Neural cell (in vitro differentiated cells): Measurements from ENCODE around the gene L2HGDH. TPM values are rescaled to one million over a fixed set of nuclear protein-coding genes. Genes with fewer than 3 reads are reported as not detected.

Experiments
- H2AFZ ChIP-seq: fragments of 200-600, 300-800 bp; sonication (generic), shearing (Covaris generic); 2 replicates; pipeline ENCODE4 v1.6.0; 2014; ENCODE audit warnings: low read depth, mild to moderate bottlenecking, antibody characterized with exemption, low read length, moderate library complexity
- H3F3A ChIP-seq: fragments of 200-600 bp; shearing (Covaris generic); 2 replicates; pipeline ENCODE4 v1.6.1; 2016; ENCODE audit warnings: mild to moderate bottlenecking, moderate library complexity, mixed read lengths, antibody characterized with exemption, low read length; ENCODE audit not compliant: insufficient read depth, poor library complexity, severe bottlenecking
- H3K27ac ChIP-seq: fragments of 200-600, 300-800 bp; sonication (generic), shearing (Covaris generic); 2 replicates; pipeline ENCODE4 v1.5.1; 2014; ENCODE audit warnings: mild to moderate bottlenecking, low read length, moderate library complexity
- H3K27me3 ChIP-seq: fragments of 300-800, 200-600 bp; sonication (generic), shearing (Covaris generic); 2 replicates; pipeline ENCODE4 v1.6.0; 2014; ENCODE audit warnings: mild to moderate bottlenecking, low read depth, low read length, moderate library complexity; ENCODE audit not compliant: insufficient read depth
- H3K36me3 ChIP-seq: fragments of 300-800, 200-600 bp; sonication (generic), shearing (Covaris generic); 2 replicates; pipeline ENCODE4 v1.5.1; 2014; ENCODE audit warnings: mild to moderate bottlenecking, antibody characterized with exemption, low read length, moderate library complexity; ENCODE audit not compliant: insufficient read depth
- H3K4me2 ChIP-seq: fragments of 300-800, 200-600 bp; sonication (generic), shearing (Covaris generic); 2 replicates; pipeline ENCODE4 v1.6.0; 2014; ENCODE audit warnings: mild to moderate bottlenecking, low read length
- H3K4me3 ChIP-seq: fragments of 300-800, 200-600 bp; sonication (generic), shearing (Covaris generic); 2 replicates; pipeline ENCODE4 v1.5.1; 2014; ENCODE audit warnings: mild to moderate bottlenecking, low read length, moderate library complexity
- H3K79me2 ChIP-seq: fragments of 200-600 bp; shearing (Covaris generic); replicated peaks from 2 replicates; pipeline ENCODE4 v1.6.0; 2014; ENCODE audit warnings: mild to moderate bottlenecking, low read length, moderate library complexity; ENCODE audit not compliant: insufficient read depth
- H3K9ac ChIP-seq: fragments of 300-800, 200-600 bp; sonication (generic), shearing (Covaris generic); 2 replicates; pipeline ENCODE4 v1.6.1; 2016; ENCODE audit warnings: mild to moderate bottlenecking, low read length, mixed read lengths
- H3K9me2 ChIP-seq: fragments of 200-600 bp; shearing (Covaris generic); 2 replicates; pipeline ENCODE4 v1.6.1; 2016; ENCODE audit warnings: mild to moderate bottlenecking, low read length, mixed read lengths; ENCODE audit not compliant: insufficient read depth
- H3K9me3 ChIP-seq: fragments of 200-600, 300-800 bp; sonication (generic), shearing (Covaris generic); 2 replicates; pipeline ENCODE4 v1.6.1; 2016; ENCODE audit warnings: mild to moderate bottlenecking, mixed run types, low read length, moderate library complexity, mixed read lengths
- H4K20me1 ChIP-seq: fragments of 200-600 bp; shearing (Covaris generic); 2 replicates; pipeline ENCODE4 v1.6.1; 2016; ENCODE audit warnings: mild to moderate bottlenecking, mixed run types; ENCODE audit not compliant: insufficient read depth
- EP300 ChIP-seq: fragments of 450-650 bp; conservative IDR thresholded peaks from 2 replicates; pipeline ENCODE4 v1.6.1; 2014; ENCODE audit warnings: antibody characterized with exemption, mild to moderate bottlenecking, moderate library complexity; ENCODE audit not compliant: poor library complexity, severe bottlenecking
- EZH2 ChIP-seq: fragments of 200-600, 300-800 bp; shearing (Covaris generic), sonication (generic); IDR thresholded peaks from 2 replicates; pipeline ENCODE4 v1.6.1; 2014; ENCODE audit warnings: antibody characterized with exemption, low read length, borderline replicate concordance, mild to moderate bottlenecking; ENCODE audit not compliant: insufficient read depth, poor library complexity, severe bottlenecking
- MXI1 ChIP-seq: fragments of 450-650 bp; conservative IDR thresholded peaks from 2 replicates; pipeline ENCODE4 v1.6.1; 2014; ENCODE audit warnings: antibody characterized with exemption, mild to moderate bottlenecking; ENCODE audit not compliant: poor library complexity, severe bottlenecking
- POLR2AphosphoS5 ChIP-seq: IDR thresholded peaks from 2 replicates; pipeline ENCODE4 v1.6.1; 2012
- RAD21 ChIP-seq: fragments of 450-650 bp; conservative IDR thresholded peaks from 2 replicates; pipeline ENCODE4 v1.6.1; 2014; ENCODE audit warnings: antibody characterized with exemption, mild to moderate bottlenecking, moderate library complexity
- REST ChIP-seq: IDR thresholded peaks from 2 replicates; pipeline ENCODE4 v1.6.1; 2012; ENCODE audit warnings: borderline replicate concordance
- SMC3 ChIP-seq: fragments of 450-650 bp; conservative IDR thresholded peaks from 2 replicates; pipeline ENCODE4 v1.6.1; 2014; ENCODE audit warnings: antibody characterized with exemption, mild to moderate bottlenecking, moderate library complexity; ENCODE audit not compliant: poor library complexity
- TAF1 ChIP-seq: IDR thresholded peaks from 2 replicates; pipeline ENCODE4 v1.6.1; 2012; ENCODE audit warnings: low read depth
- polyA plus RNA-seq: library from polyadenylated mRNA; depleted of rRNA; stranded (reverse); fragments of >200 nt; gene quantifications from 2 replicates; pipeline ENCODE4 v1.2.3, GENCODE V29; 2014
- TF ChIP-seq, protein P1 (sequence below): fragments of 450-650 bp; IDR thresholded peaks from 2 replicates; pipeline ENCODE4 v1.5.1; 2014; ENCODE audit warnings: antibody characterized with exemption, mild to moderate bottlenecking, moderate library complexity; ENCODE audit not compliant: poor library complexity, severe bottlenecking

Gene L2HGDH
- polyA plus RNA-seq, 1 donor from 2014 or later: 8.9 TPM

DNA sequence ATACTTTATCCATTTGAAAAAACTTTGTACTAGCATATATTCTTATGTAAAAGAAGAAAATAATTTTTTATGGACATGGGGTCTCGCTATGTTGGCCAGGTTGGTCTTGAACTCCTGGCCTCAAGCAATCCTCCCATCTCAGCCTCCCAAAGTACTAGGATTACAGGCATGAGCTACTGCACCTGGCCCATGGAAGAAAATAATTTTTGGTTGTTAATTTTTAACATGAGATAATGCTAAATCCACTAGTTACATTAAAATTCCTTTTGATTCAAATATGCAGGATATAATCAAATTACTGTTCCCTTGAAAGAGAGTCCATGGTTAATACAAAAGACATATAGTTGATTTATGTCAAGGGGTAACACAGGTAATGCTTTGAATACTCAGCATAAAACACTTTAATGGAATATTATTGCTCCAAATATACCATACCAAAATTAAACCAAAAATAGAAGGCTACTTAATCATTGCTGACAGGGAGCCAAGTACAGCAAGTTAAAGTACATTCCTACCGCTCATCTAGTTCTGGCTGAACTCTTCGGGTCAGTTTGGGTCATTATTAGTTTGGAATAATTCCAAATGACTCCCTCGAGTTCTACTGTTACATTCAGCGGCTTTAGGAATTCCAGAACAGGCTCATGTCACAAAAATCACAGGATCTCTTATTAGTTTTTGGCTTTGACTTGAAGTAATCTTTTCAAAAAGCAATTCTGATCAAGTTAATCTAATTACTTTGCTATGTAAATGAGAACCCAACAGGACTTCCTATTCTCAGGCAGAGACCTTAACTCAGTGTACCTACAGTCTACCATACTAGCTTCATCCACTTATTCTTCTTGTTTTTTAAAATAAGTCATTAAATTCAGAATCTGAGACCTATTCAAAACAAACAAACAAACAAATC is 86.7 kb downstream of the L2HGDH start:
- Histone ChIP-seq H3K27ac (no peak overlapping the region), H3K9ac (no peak overlapping the region), H2AFZ (no peak overlapping the region), H3K27me3 (no peaks in the 10 kb centered on the region), H3F3A (peaks cover 3% of the 10 kb centered on the region), H3K79me2 (peaks cover 93% of the 10 kb centered on the region), H3K9me3 (no peaks in the 10 kb centered on the region), H3K4me3 (no peak overlapping the region), H4K20me1 (no peaks in the 10 kb centered on the region), H3K36me3 (no peaks in the 10 kb centered on the region), H3K9me2 (no peaks in the 10 kb centered on the region), H3K4me2 (no peak overlapping the region)
- TF ChIP-seq EZH2 (no peak), RAD21 (no peak), TAF1 (no peak), EP300 (no peak), POLR2AphosphoS5 (no peak), REST (no peak), SMC3 (no peak), MXI1 (no peak)
- TF ChIP-seq, protein P1, sequence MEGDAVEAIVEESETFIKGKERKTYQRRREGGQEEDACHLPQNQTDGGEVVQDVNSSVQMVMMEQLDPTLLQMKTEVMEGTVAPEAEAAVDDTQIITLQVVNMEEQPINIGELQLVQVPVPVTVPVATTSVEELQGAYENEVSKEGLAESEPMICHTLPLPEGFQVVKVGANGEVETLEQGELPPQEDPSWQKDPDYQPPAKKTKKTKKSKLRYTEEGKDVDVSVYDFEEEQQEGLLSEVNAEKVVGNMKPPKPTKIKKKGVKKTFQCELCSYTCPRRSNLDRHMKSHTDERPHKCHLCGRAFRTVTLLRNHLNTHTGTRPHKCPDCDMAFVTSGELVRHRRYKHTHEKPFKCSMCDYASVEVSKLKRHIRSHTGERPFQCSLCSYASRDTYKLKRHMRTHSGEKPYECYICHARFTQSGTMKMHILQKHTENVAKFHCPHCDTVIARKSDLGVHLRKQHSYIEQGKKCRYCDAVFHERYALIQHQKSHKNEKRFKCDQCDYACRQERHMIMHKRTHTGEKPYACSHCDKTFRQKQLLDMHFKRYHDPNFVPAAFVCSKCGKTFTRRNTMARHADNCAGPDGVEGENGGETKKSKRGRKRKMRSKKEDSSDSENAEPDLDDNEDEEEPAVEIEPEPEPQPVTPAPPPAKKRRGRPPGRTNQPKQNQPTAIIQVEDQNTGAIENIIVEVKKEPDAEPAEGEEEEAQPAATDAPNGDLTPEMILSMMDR: no peak

DNA sequence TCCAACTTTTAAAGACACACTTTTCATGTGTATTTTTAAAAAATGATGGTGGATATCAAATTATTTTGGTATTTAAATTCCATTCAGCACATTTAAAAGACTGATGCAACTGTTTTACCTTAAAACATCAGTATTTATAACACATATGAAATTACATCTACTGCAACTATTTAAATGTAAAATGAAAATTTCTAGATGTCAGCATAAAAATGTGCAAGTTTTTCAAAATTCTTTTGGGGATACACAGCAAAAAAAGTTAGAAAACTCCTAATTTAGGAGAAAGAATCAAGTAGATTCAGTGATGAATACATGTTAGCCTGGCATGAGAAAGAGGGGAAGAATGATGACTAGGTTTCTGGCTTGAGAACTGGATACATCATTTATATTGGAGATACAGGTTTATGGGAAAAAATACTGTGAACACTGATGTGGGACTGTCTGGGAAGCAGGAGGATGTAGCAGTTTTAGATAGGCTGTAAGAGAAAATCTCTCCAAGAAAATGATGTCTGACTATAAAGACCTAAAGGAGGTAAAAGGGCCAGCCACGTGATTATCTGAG is 89.9 kb downstream of the L2HGDH start:
- H3K9me2 ChIP-seq: no peaks in the 10 kb centered on the region
- H3K27me3 ChIP-seq: no peaks in the 10 kb centered on the region
- H3K9ac ChIP-seq: no peak overlapping the region
- no peaks in the 10 kb centered on the region for H3F3A ChIP-seq
- no peak overlapping the region for H2AFZ ChIP-seq
- no peak for TF ChIP-seq EP300
- H4K20me1 ChIP-seq: no peaks in the 10 kb centered on the region
- H3K4me2 ChIP-seq: no peak overlapping the region
- no peak overlapping the region for H3K27ac ChIP-seq
- H3K4me3 ChIP-seq: no peak overlapping the region
- no peaks in the 10 kb centered on the region for H3K36me3 ChIP-seq
- H3K9me3 ChIP-seq: no peaks in the 10 kb centered on the region
- H3K79me2 ChIP-seq: peaks cover 85% of the 10 kb centered on the region
